Measurements from ENCODE around the gene ROCK1. TPM values are rescaled to one million over a fixed set of nuclear protein-coding genes. Genes with fewer than 3 reads are reported as not detected.
"Not testable (repeated sequence)": the region's sequence is repeated elsewhere in the genome, so short reads cannot be mapped to it uniquely, and the experiment has no call there.

Gene ROCK1
- total and polyA plus RNA-seq, 2 experiments from 2014 or later = 33.6 to 35.9 TPM

GRCh38 chr18:21031845-21032244, 79.8 kb downstream of the ROCK1 start:
- Histone ChIP-seq H3K4me3 (no peak overlapping the region), H3K27ac (no peak overlapping the region), H3K27me3 (replicated peaks; ENCODE audit: insufficient read depth) (no peaks in the 10 kb centered on the region), H4K20me1 (ENCODE audit: insufficient read depth) (no peaks in the 10 kb centered on the region), H3K4me1 (ENCODE audit: insufficient read depth) (no peaks in the 10 kb centered on the region), H3K4me2 (ENCODE audit: unreplicated experiment) (no peak overlapping the region), H2AFZ (no peak overlapping the region), H3F3A (ENCODE audit: insufficient read depth) (peaks cover 12% of the 10 kb centered on the region; the same call in 1 of the 2 replicates), H3K9me2 (ENCODE audit: insufficient read depth) (no peaks in the 10 kb centered on the region), H3K9me3 (ENCODE audit: low read depth) (no peaks in the 10 kb centered on the region), H3K79me2 (ENCODE audit: insufficient read depth) (peaks cover 72% of the 10 kb centered on the region), H3K36me3 (ENCODE audit: low read depth) (peaks cover 12% of the 10 kb centered on the region), H3K9ac (no peak overlapping the region)
- DNase-seq = no peak
- in situ Hi-C loops (cut with MboI) = no loop called here
- no peak for TF ChIP-seq EZH2phosphoT487 (IDR thresholded peaks at IDR 0.05; ENCODE audit: insufficient read depth, low read depth)

DNA sequence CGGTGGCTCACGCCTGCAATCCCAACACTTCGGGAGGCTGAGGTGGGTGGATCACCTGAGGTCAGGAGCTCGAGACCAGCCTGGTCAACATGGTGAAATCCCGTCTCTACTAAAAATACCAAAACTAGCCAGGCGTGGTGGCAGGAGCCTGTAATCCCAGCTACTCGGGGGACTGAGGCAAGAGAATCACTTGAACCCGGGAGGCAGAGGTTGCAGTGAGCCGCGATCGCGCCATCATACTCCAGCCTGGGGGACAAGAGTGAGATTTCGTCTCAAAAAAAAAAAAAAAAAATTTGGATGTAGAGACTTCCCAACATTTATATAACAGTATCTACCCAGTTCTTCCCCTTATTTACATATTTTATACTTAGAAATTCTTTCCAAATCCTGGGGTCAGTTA, 93.4 kb downstream of the ROCK1 start:
- in situ Hi-C loops (cut with MboI) = not testable (repeated sequence)
- whole genome bisulfite sequencing, 2 experiments (ENCODE audit: low coverage in 1 of 2, low lambda C conversion rate in 2 of 2, missing lambda C conversion rate in 2 of 2) = 99% methylated on average over 13 of the region's 13 CpGs

GRCh38 chr18:21012308-21012707, 99.3 kb downstream of the ROCK1 start:
- no peaks in the 10 kb centered on the region for H4K20me1 ChIP-seq (ENCODE audit: insufficient read depth)
- no peaks in the 10 kb centered on the region for H3K9me2 ChIP-seq (ENCODE audit: insufficient read depth)
- H3K9me3 ChIP-seq (ENCODE audit: low read depth) = no peaks in the 10 kb centered on the region
- in situ Hi-C loops (cut with MboI) = no loop called here
- peaks cover 13% of the 10 kb centered on the region for H3F3A ChIP-seq (ENCODE audit: insufficient read depth)
- TF ChIP-seq EZH2 (IDR thresholded peaks at IDR 0.05; ENCODE audit: insufficient read depth, poor library complexity, severe bottlenecking) (no peak), EZH2phosphoT487 (IDR thresholded peaks at IDR 0.05; ENCODE audit: insufficient read depth, low read depth) (no peak)
- H3K36me3 ChIP-seq (ENCODE audit: low read depth) = peaks cover 58% of the 10 kb centered on the region
- no peak overlapping the region for H3K9ac ChIP-seq
- H3K79me2 ChIP-seq (ENCODE audit: insufficient read depth) = no peaks in the 10 kb centered on the region
- no peak overlapping the region for H2AFZ ChIP-seq
- no peaks in the 10 kb centered on the region for H3K27me3 ChIP-seq (replicated peaks; ENCODE audit: insufficient read depth)
- H3K4me1 ChIP-seq (ENCODE audit: insufficient read depth) = 0 out of 2 replicates have a peak, but pooled peaks cover 5% of the 10 kb centered on the region
- H3K4me3 ChIP-seq = no peak overlapping the region
- no peak overlapping the region for H3K4me2 ChIP-seq (ENCODE audit: unreplicated experiment)
- DNase-seq = peak; percentile 6
- no peak overlapping the region for H3K27ac ChIP-seq

More for the DNA sequence above, 93.4 kb downstream of the ROCK1 start:
- H3K9me2 ChIP-seq (ENCODE audit: insufficient read depth); H3K27ac ChIP-seq; H3K4me2 ChIP-seq (ENCODE audit: unreplicated experiment); H4K20me1 ChIP-seq (ENCODE audit: insufficient read depth); H3K79me2 ChIP-seq (ENCODE audit: insufficient read depth); DNase-seq; H3F3A ChIP-seq (ENCODE audit: insufficient read depth); H3K27me3 ChIP-seq (replicated peaks; ENCODE audit: insufficient read depth); H3K4me3 ChIP-seq; H3K9ac ChIP-seq; H3K9me3 ChIP-seq (ENCODE audit: low read depth); H3K4me1 ChIP-seq (ENCODE audit: insufficient read depth); H2AFZ ChIP-seq: not testable (repeated sequence)
- H3K36me3 ChIP-seq (ENCODE audit: low read depth) = peaks cover 44% of the 10 kb centered on the region

- H4K20me1 ChIP-seq (ENCODE audit: insufficient read depth) = no peaks in the 10 kb centered on the region
- H3K4me1 ChIP-seq (ENCODE audit: insufficient read depth) = peaks cover 30% of the 10 kb centered on the region
- H2AFZ ChIP-seq = no peak overlapping the region
- DNase-seq = peak; percentile 96
- H3K36me3 ChIP-seq (ENCODE audit: low read depth) = peaks cover 38% of the 10 kb centered on the region
- peak overlapping the region; percentile 16 for H3K4me3 ChIP-seq
- peaks cover 51% of the 10 kb centered on the region for H3F3A ChIP-seq (ENCODE audit: insufficient read depth)
- peak overlapping the region; percentile 91 for H3K27ac ChIP-seq
- in situ Hi-C loops (cut with MboI) = no loop called here
- peak overlapping the region; percentile 56 for H3K4me2 ChIP-seq (ENCODE audit: unreplicated experiment)
- TF ChIP-seq EZH2 (IDR thresholded peaks at IDR 0.05; ENCODE audit: insufficient read depth, poor library complexity, severe bottlenecking) = no peak
- peak overlapping the region; percentile 75 for H3K9ac ChIP-seq
- H3K9me2 ChIP-seq (ENCODE audit: insufficient read depth) = no peaks in the 10 kb centered on the region
- H3K79me2 ChIP-seq (ENCODE audit: insufficient read depth) = peaks cover 41% of the 10 kb centered on the region
- no peaks in the 10 kb centered on the region for H3K27me3 ChIP-seq (replicated peaks; ENCODE audit: insufficient read depth)
- H3K9me3 ChIP-seq (ENCODE audit: low read depth) = no peaks in the 10 kb centered on the region
Observed at GRCh38 chr18:21004726-21005125, 106.9 kb downstream of the ROCK1 start.

DNA sequence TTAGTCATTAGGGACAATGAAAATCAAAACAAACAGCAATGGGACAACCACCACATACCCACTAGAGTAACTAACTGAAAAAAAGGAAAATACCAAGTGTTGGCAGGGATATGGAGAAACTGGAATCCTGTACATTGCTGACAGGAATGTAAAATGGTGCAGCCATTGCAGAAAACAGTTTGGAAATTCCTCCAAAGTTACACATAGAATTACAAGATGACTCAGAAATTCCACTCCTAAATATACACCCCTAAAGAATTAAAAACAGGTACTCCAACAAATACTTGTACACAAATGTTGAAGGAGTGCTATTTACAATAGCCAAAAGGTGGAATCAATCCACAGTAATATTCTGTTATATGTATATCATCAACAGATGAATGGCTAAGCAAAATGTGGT, 110.9 kb downstream of the ROCK1 start:
- Histone ChIP-seq H3K27me3 (replicated peaks; ENCODE audit: insufficient read depth) (no peaks in the 10 kb centered on the region), H3F3A (ENCODE audit: insufficient read depth) (peaks cover 35% of the 10 kb centered on the region), H3K4me2 (ENCODE audit: unreplicated experiment) (no peak overlapping the region), H3K9me2 (ENCODE audit: insufficient read depth) (no peaks in the 10 kb centered on the region; the same call in 1 of the 2 replicates), H3K4me3 (no peak overlapping the region), H3K79me2 (ENCODE audit: insufficient read depth) (peaks cover 81% of the 10 kb centered on the region), H3K9me3 (ENCODE audit: low read depth) (no peaks in the 10 kb centered on the region), H3K4me1 (ENCODE audit: insufficient read depth) (peaks cover 30% of the 10 kb centered on the region), H2AFZ (no peak overlapping the region), H3K27ac (peak overlapping the region; percentile 19), H3K36me3 (ENCODE audit: low read depth) (peaks cover 16% of the 10 kb centered on the region), H3K9ac (no peak overlapping the region), H4K20me1 (ENCODE audit: insufficient read depth) (no peaks in the 10 kb centered on the region)
- in situ Hi-C loops (cut with MboI) = no loop called here
- peak; percentile 69 for DNase-seq
- TF ChIP-seq EZH2 (IDR thresholded peaks at IDR 0.05; ENCODE audit: insufficient read depth, poor library complexity, severe bottlenecking) = no peak
- no peak for TF ChIP-seq EZH2phosphoT487 (IDR thresholded peaks at IDR 0.05; ENCODE audit: insufficient read depth, low read depth)
